OCI-M2 (cell line): ENCODE measurements around the gene FARP1.

Experiments used
- DNase-seq: peaks from one replicate; lab custom pipeline; 2025; ENCODE audit not compliant: unreplicated experiment; lab: John Stamatoyannopoulos, UW

The FARP1 gene

DNA sequence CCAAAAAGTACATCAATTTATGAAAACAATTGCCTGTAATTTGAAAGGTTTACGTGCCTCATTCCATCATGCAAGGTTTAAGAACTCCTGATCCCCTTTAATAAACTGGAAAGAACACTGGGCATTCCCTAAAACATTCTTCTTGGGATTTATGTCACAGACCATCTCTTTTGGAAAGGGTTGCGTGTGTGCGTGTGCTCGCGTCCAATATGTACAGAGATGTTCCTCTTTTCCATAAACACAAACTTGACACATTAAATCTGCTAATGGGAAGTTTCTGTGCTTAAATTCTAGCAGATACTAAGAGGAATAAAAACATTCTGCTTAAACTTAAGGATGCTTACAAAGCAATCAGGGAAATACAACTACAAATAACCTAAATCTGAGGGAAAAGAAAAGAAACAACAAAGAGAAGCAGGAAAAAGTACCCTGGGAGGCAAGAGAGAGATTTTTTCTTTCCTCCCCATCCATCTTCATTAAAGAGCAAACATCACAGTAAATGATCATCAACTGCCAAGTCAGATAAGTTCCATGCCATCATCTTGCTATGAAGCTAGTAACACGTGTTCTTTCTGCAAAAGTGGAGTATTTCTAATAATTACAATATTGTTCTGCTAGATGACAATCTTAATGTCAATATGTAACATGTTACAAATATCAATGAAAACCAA, 350.3 kb downstream of the FARP1 start:
- no peak for DNase-seq

DNA sequence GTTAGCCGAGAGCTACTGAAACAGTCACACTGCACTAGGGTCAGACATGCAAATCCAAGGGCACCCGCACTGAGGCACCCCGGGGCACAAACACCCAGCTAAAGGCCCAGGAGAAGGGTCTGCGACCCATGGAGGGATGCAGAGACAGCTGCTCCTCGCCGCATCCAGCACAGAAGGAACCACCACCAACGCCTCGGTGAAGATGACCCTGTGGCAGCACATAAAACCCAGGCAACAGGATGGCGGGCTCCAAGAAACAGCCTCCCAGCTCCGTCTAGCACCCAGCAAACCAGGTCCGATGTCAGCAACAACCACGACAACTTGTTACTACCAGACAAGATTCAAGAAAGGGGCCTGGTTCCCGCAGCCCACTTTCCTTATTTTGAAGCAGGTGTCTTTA, 351.9 kb downstream of the FARP1 start:
- DNase-seq = no peak

DNA sequence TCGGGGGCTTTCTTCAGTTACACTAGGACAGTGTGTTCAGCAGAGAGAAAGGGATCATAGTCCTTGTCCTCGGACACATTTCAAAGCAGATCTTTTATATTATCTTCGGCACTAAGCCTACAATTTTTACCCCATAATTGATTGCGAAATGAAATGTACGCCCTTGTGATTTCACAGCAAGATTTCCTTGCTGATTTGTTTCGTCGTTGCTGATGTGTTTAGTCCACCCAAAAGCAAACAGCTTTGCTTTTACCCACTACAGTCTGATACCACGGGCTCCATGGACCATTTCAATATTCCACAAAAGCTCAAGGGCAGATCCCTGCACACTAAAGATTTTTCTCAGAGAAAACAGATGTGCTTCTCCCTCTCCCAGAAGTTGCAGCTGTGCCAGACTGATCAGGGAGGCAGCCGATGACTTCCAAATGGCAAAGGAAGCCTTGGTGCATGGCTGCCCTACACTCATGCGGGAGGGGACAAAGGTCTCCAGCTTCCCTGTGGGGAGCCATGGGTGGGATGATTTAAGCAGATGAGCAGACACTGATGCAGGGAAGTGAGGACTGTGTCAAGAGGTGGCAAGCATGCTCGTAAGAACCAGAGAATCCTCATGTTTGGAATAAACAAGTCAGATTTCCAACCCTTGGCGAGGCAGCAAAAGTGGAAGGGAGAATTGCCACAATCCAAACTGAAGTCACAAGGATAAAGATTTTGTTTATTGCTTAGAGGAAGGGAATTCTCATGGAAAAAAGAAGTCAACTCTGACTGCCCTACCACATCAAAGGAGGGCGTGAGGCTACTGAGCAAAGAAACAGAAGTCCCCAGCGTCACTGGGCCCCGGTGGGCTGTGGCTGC, 353.0 kb downstream of the FARP1 start:
- no peak for DNase-seq

DNA sequence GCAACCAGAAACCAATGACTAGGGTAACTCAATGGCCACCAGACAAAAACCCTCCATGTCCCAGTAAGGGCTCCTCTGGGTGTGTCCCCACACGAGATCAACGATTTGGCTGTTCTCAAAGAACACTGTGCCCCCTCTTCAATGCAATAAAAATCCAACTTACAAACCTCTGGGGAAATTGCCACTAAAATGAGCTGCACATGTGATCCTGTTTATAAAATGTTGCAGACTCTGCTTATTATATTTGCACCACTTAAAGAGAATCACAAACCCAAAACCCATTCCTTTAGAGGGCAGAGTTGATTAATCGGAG, 353.5 kb downstream of the FARP1 start:
- no peak for DNase-seq

DNA sequence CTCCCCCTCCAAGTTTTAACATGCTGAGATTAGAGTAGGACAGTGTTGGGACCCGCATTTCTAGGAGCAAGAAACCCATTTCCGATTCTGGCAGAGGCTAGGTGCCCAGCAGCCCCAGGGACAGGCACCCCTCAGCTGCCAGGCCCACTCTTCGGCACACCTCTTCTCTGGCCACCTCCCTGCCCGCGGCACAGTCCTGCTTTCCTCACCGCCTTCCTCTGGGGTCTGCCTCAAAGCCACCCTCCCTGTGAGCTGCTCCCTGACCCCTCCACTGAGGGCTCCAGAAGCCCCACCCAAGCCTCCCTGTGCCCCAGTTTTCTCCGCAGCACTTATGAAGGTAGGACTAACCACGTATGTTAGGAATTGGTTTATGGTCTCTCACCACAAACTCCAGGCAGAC, 354.1 kb downstream of the FARP1 start:
- DNase-seq = no peak

DNA sequence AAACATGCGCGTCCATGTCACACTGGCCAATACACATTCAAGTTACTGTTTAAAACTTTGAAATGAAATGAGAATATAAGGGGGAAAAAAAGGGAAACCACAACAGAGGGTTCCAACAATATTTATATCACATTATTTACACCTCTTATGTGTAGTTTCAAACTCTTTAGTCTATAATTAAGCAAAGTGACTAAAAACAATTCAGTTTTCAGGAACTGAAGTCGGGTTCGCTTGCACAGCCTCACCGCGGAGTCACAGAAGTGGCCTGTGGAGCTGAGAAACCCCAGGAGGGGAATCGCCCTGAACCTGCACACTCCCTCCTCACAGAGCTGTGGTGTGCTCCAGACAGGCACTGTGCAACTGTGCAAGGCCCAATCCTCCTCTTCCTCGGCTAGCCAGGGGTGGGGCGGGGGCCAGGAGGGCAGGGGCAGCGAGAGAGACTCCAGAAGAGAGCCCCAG, 358.1 kb downstream of the FARP1 start:
- DNase-seq = no peak

DNA sequence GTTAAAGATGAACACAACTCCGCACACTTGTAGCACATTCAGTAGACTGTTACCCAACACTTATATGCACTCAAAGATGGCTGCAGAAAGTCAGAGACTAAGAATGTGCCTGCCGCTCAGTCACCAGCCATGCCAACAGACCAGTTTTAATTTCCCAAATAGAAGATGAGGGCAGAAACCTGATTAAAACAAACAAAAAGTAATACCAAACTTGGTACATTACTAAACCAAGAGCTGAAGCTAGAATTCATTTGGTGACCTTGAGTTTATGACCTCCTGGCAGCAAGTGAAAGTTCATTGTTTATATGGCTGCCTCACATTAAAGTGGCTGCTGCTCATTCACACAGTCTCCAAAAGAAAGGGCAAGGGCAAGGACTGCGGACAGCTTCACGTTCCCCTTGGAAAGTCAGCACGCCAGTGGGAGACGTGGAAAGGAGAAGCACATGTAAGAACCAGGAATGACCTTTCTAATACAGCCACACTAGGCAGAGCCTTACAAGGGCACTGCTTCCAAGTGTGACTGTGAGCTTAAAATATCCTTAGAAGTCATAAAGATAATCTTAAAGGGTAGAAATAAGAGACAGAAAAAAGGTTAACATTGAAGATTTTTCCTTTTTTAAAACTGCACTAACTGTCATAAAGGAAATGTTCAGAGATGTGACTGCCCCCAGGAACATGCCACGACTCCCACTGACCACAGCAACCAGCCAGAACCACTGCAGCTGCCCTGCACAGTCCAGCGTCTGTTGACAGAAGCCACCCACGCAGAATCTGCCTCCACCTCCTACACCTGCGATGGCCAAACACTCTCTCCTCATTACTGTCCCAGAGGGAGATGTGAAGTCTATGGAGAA, 360.5 kb downstream of the FARP1 start:
- no peak for DNase-seq

DNA sequence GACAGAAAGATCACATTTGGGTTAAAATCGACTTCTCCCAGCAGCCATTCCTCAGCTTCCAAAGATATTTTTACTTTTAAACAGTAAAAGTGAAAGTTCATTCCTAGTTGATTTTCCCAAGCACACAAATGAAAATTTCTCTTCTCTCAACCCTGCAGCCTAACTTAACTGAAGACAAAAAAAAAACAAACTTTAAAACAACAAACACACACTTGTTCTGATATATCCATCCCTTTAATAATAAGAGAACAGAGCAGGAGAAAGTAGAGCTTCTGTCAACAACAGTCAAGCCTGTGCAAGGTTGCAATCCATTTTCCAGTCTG, 361.1 kb downstream of the FARP1 start:
- no peak for DNase-seq

DNA sequence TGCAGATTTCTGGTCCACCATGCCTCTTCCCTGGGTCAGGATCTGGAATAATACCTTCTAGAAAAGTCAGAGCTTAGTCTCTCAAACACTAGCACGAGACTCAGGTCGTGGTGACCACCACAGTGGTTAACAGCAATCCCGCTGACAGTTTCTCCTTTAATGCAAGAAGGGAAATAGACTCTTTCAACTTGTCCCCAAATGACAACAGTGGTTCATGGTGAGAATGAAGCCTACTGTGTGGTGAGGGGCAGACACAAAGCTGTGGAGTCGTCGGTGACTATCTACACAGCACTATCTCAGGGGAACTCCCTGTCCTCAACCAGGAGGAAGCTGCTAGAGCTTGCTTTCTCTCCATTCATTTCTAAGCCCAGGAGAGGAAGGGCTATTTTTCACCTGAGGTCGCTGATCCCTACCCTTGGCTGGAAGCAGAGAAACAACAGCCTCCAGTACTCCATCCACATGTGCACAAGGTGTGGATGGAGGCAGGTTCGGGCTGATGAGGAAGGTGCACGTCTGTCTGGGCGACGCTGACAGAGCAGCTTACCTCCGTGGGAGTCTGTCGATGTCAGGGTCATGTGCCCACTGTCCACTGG, 361.6 kb downstream of the FARP1 start:
- DNase-seq = no peak
